ENCODE results near the gene IMPDH1. TPM values are rescaled to one million over a fixed set of nuclear protein-coding genes. Genes with fewer than 3 reads are reported as not detected.

IMPDH1 gene
- total and polyA plus RNA-seq, 4 donors, result 25.9 to 136 (median 61.9) TPM

DNA sequence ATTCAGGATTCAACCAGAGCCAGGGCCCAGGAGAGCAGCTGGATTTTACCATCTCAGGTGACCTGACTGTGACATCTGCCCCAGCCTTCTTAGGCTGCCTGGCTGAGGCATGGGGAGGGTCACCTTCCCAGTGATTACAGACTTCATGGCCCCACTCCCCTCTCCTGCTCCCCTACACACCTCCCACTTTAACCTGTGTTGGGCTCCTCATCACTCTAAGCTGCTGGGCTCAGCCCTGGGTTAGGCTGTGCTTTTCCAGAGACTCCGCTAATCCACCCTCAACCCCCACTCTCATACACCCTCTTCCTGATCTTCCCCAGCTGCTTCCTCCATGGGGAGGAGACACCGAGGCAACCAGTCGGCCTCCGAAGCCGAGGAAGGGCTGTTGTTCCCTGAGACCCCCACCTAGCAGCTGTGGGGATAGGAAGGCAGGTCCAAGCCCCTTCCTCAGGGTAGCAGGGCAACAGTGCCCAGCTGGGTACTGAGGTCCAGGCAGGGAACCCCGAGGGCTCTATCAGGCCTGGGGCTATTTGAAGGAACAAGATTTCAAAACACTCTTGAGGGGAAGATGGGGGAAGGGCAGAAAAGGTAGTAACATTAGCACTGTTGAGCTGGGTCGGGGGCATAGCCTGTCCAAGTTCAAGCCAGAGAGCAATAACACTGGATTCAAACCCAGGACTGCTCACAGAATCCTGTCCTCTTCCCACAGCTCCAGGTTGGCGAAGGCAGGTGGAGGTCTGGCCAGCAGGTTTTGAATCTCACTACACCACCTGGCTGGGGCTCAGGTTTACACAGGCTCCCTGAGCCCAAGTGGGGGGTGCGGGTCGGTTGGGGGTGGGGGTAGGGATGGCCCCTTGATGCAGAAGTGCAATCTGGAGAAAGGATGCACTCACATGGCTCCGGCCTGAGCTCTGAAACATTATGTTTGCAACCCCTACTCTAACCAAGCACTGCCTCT lies 1.8 kb downstream of the IMPDH1 start:
- WGBS, 2 donors, result 28 to 47% methylated on average over 11 of the region's 11 CpGs
- H3K4me1 ChIP-seq (ENCODE audit: control insufficient read depth in 5 of 5, insufficient read depth in 5 of 5, low read length in 5 of 5), result peaks cover 0 to 46% (median 22%) of the 10 kb centered on the region in 5 donors

DNA sequence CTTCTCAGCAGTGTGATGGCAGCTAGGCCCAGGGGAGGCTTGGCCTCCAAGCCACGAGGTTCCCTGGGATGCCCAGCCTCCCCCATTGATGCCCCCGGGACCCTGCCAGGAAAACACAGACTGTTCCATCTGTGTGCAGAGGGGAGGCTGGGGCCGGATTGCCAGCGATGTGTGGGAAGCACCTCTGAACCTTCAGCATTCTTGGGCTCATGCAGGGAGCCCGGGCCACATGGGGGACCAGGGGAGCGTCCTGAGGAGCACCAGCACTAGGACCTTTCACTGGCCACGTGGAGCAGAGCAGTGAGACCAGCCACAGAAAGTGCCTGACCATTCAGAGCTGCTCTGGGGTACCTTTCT lies 2.6 kb downstream of the IMPDH1 start:
- ATAC-seq (ENCODE audit: insufficient read depth, low FRiP score) (no peak), DNase-seq (no peak)
- TF ChIP-seq, protein P1, sequence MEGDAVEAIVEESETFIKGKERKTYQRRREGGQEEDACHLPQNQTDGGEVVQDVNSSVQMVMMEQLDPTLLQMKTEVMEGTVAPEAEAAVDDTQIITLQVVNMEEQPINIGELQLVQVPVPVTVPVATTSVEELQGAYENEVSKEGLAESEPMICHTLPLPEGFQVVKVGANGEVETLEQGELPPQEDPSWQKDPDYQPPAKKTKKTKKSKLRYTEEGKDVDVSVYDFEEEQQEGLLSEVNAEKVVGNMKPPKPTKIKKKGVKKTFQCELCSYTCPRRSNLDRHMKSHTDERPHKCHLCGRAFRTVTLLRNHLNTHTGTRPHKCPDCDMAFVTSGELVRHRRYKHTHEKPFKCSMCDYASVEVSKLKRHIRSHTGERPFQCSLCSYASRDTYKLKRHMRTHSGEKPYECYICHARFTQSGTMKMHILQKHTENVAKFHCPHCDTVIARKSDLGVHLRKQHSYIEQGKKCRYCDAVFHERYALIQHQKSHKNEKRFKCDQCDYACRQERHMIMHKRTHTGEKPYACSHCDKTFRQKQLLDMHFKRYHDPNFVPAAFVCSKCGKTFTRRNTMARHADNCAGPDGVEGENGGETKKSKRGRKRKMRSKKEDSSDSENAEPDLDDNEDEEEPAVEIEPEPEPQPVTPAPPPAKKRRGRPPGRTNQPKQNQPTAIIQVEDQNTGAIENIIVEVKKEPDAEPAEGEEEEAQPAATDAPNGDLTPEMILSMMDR (IDR thresholded peaks at IDR 0.05; ENCODE audit: control extremely low read depth, extremely low read depth), result no peak
- Histone ChIP-seq H3K36me3 (ENCODE audit: control insufficient read depth in 4 of 4, insufficient read depth in 4 of 4, low read length in 4 of 4) (peaks cover 0 to 3% (median under 1%) of the 10 kb centered on the region in 4 donors), H3K27me3 (ENCODE audit: control insufficient read depth in 3 of 3, insufficient read depth in 3 of 3, low read length in 2 of 3) (no peaks in the 10 kb centered on the region), H3K4me3 (no peak overlapping the region), H3K9me3 (ENCODE audit: control insufficient read depth in 4 of 4, insufficient read depth in 3 of 4, low read length in 3 of 4) (no peaks in the 10 kb centered on the region), H3K4me1 (ENCODE audit: control insufficient read depth in 5 of 5, insufficient read depth in 5 of 5, low read length in 5 of 5) (peaks cover 0 to 46% (median 22%) of the 10 kb centered on the region in 5 donors), H3K9ac (ENCODE audit: insufficient read depth in 1 of 2, low read length in 2 of 2) (no peak overlapping the region), H3K27ac (ENCODE audit: low read depth in 1 of 2, low read length in 1 of 2) (no peak overlapping the region)
- WGBS, 2 donors, result 87 to 91% methylated on average over 7 of the region's 7 CpGs

More for the DNA sequence above, 1.8 kb downstream of the IMPDH1 start:
- Histone ChIP-seq H3K9ac (ENCODE audit: insufficient read depth in 1 of 2, low read length in 2 of 2) (peak overlapping the region in 1 of 2 donors; percentile 55), H3K4me3 (no peak overlapping the region), H3K36me3 (ENCODE audit: control insufficient read depth in 4 of 4, insufficient read depth in 4 of 4, low read length in 4 of 4) (peaks cover 0 to 1% (median 0%) of the 10 kb centered on the region in 4 donors), H3K27me3 (ENCODE audit: control insufficient read depth in 3 of 3, insufficient read depth in 3 of 3, low read length in 2 of 3) (no peaks in the 10 kb centered on the region), H3K9me3 (ENCODE audit: control insufficient read depth in 4 of 4, insufficient read depth in 3 of 4, low read length in 3 of 4) (no peaks in the 10 kb centered on the region), H3K27ac (ENCODE audit: low read depth in 1 of 2, low read length in 1 of 2) (peak overlapping the region in 1 of 2 donors; percentile 89)
- TF ChIP-seq, protein P1 (IDR thresholded peaks at IDR 0.05; ENCODE audit: control extremely low read depth, extremely low read depth), result no peak
- DNase-seq (peak; percentile 39 to 61 (median 55)), ATAC-seq (ENCODE audit: insufficient read depth, low FRiP score) (no peak)

DNA sequence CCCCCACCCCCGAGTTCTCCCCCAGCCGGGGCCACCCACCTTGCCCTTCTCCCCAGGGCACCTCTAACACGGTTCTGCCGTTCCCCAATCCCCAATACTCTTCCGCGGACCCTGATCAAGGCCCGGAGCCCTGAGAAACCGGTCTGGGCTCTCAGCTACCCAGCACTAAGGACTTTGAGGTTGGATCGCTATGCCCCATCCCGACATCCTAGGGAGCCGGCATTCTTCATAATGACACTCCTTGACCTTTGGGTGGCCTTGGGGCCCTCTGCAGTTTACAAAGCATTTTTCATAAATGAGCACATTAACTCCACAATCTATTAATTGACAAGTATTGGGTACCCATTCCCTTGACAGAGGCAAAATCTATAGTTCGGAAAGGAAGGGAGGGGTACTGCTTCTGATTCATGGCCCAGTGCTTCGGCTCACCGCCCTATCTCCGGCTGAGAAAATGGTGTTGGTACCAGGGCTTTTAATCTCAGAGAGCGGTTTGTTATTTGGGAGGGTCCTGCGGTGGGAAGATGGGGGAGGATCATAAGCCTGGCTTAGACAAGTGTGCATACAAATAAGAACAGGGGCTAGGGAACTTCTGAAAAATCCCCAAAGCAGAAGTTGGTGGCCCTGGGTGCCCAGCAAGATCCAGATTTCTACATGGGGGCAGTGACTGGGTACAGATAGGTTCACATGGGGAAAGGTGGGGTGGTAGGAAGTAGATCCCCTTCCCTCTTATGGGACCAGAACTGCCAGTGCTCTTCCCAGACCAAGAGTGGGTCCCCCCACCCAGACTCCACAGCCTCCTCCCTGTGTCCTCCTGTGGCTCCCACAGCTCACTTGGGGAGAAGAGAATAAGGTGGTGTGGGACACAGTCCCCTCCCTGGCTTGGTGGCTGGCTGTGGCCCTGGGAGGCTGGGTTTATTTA lies 3.2 kb downstream of the IMPDH1 start:
- Histone ChIP-seq H3K36me3 (ENCODE audit: control insufficient read depth in 4 of 4, insufficient read depth in 4 of 4, low read length in 4 of 4) (peaks cover 0 to 5% (median 3%) of the 10 kb centered on the region in 4 donors), H3K4me1 (ENCODE audit: control insufficient read depth in 5 of 5, insufficient read depth in 5 of 5, low read length in 5 of 5) (peaks cover 0 to 46% (median 22%) of the 10 kb centered on the region in 5 donors), H3K9me3 (ENCODE audit: control insufficient read depth in 4 of 4, insufficient read depth in 3 of 4, low read length in 3 of 4) (no peaks in the 10 kb centered on the region), H3K27ac (ENCODE audit: low read depth in 1 of 2, low read length in 1 of 2) (peak overlapping the region in 1 of 2 donors; percentile 41), H3K9ac (ENCODE audit: insufficient read depth in 1 of 2, low read length in 2 of 2) (no peak overlapping the region), H3K4me3 (no peak overlapping the region), H3K27me3 (ENCODE audit: control insufficient read depth in 3 of 3, insufficient read depth in 3 of 3, low read length in 2 of 3) (no peaks in the 10 kb centered on the region)
- ATAC-seq (ENCODE audit: insufficient read depth, low FRiP score) (no peak), DNase-seq (peak in 2 of 3 donors; percentile 31 to 34)
- TF ChIP-seq, protein P1 (IDR thresholded peaks at IDR 0.05; ENCODE audit: control extremely low read depth, extremely low read depth), result no peak
- 45 to 55% methylated on average over 15 to 17 of the region's 17 CpGs for WGBS, 2 donors
